ENCODE results near the gene ILF3. TPM values are rescaled to one million over a fixed set of nuclear protein-coding genes. Genes with fewer than 3 reads are reported as not detected.

The ILF3 gene
- total and polyA plus RNA-seq, 2 donors from 2014 or later: 58.3 to 206 TPM

- Histone ChIP-seq H3K9ac (ENCODE audit: low read length in 3 of 3) (no peak overlapping the region), H3K4me3 (ENCODE audit: low read length in 3 of 3) (no peak overlapping the region), H3K4me1 (ENCODE audit: control insufficient read depth in 2 of 3, insufficient read depth in 2 of 3, low read depth in 1 of 3, low read length in 3 of 3) (peaks cover 0 to 35% (median 32%) of the 10 kb centered on the region in 3 donors), H3K27me3 (ENCODE audit: control insufficient read depth, insufficient read depth, low read length) (no peaks in the 10 kb centered on the region), H3K36me3 (ENCODE audit: control insufficient read depth in 2 of 3, insufficient read depth in 3 of 3, low read length in 3 of 3) (peaks cover 0 to 4% (median 0%) of the 10 kb centered on the region in 3 donors), H3K27ac (ENCODE audit: low read depth in 2 of 2, low read length in 2 of 2) (no peak overlapping the region), H3K9me3 (ENCODE audit: control insufficient read depth in 2 of 3, insufficient read depth in 1 of 3, low read length in 3 of 3) (no peaks in the 10 kb centered on the region)
- no peak for TF ChIP-seq CTCF (IDR thresholded peaks at IDR 0.05; ENCODE audit: borderline replicate concordance, extremely low read depth, insufficient read depth)
- intact Hi-C loops (cut with DNase I): no loop called here
- no peak for FAIRE-seq
- DNase-seq: no peak
These were observed 86.7 kb downstream of the ILF3 start for GRCh38 chr19:10740798-10741197.

Small RNA genes within 50 kb of the gene (microRNA-seq; reads per million reads assigned to microRNA genes)
- gene MIR638: not detected

Other genes starting within 250 kb of the ILF3 start
- 17.5 TPM for gene PDE4A, start 233.8 kb upstream of the ILF3 start, total RNA-seq
- gene PDE4A, start 233.8 kb upstream of the ILF3 start, polyA plus RNA-seq (ENCODE audit: insufficient read depth, low read depth, low replicate concordance): 4.5 TPM
- 60.8 TPM for gene KEAP1, start 151.0 kb upstream of the ILF3 start, total RNA-seq
- gene KEAP1, start 151.0 kb upstream of the ILF3 start, polyA plus RNA-seq (ENCODE audit: insufficient read depth, low read depth, low replicate concordance): 79.4 TPM
- 0.69 TPM for gene S1PR5, start 136.9 kb upstream of the ILF3 start, total RNA-seq
- gene S1PR5, start 136.9 kb upstream of the ILF3 start, polyA plus RNA-seq (ENCODE audit: insufficient read depth, low read depth, low replicate concordance): 0.84 TPM
- gene ATG4D, start 110.4 kb upstream of the ILF3 start, total RNA-seq: 32.7 TPM
- gene ATG4D, start 110.4 kb upstream of the ILF3 start, polyA plus RNA-seq (ENCODE audit: insufficient read depth, low read depth, low replicate concordance): 91.7 TPM
- 29.4 TPM for gene KRI1, start 88.3 kb upstream of the ILF3 start, total RNA-seq
- gene KRI1, start 88.3 kb upstream of the ILF3 start, polyA plus RNA-seq (ENCODE audit: insufficient read depth, low read depth, low replicate concordance): 13.9 TPM
- 8.8 TPM for gene CDKN2D, start 85.4 kb upstream of the ILF3 start, total RNA-seq
- gene CDKN2D, start 85.4 kb upstream of the ILF3 start, polyA plus RNA-seq (ENCODE audit: insufficient read depth, low read depth, low replicate concordance): 14.7 TPM
- gene AP1M2, start 67.0 kb upstream of the ILF3 start, total RNA-seq: 74.1 TPM
- gene AP1M2, start 67.0 kb upstream of the ILF3 start, polyA plus RNA-seq (ENCODE audit: insufficient read depth, low read depth, low replicate concordance): 232 TPM
- 345 TPM for gene SLC44A2, start 28.8 kb upstream of the ILF3 start, total RNA-seq
- gene SLC44A2, start 28.8 kb upstream of the ILF3 start, polyA plus RNA-seq (ENCODE audit: insufficient read depth, low read depth, low replicate concordance): 150 TPM
- 55.2 TPM for gene QTRT1, start 47.1 kb downstream of the ILF3 start, total RNA-seq
- gene QTRT1, start 47.1 kb downstream of the ILF3 start, polyA plus RNA-seq (ENCODE audit: insufficient read depth, low read depth, low replicate concordance): 77.2 TPM
- gene DNM2, start 63.7 kb downstream of the ILF3 start, total RNA-seq: 226 TPM
- 79.0 TPM for gene DNM2, start 63.7 kb downstream of the ILF3 start, polyA plus RNA-seq (ENCODE audit: insufficient read depth, low read depth, low replicate concordance)
- 36.0 TPM for gene TMED1, start 181.9 kb downstream of the ILF3 start, total RNA-seq
- 60.6 TPM for gene TMED1, start 181.9 kb downstream of the ILF3 start, polyA plus RNA-seq (ENCODE audit: insufficient read depth, low read depth, low replicate concordance)
- 3.3 TPM for gene C19orf38, start 194.1 kb downstream of the ILF3 start, total RNA-seq
- gene C19orf38, start 194.1 kb downstream of the ILF3 start, polyA plus RNA-seq (ENCODE audit: insufficient read depth, low read depth, low replicate concordance): 2.4 TPM
- 41.2 TPM for gene CARM1, start 217.2 kb downstream of the ILF3 start, total RNA-seq
- gene CARM1, start 217.2 kb downstream of the ILF3 start, polyA plus RNA-seq (ENCODE audit: insufficient read depth, low read depth, low replicate concordance): 21.9 TPM